Skeletal muscle tissue (tissue), 4 donors: ENCODE measurements around the gene TICAM2. TPM values are rescaled to one million over a fixed set of nuclear protein-coding genes. Genes with fewer than 3 reads are reported as not detected.

ENCODE experiments used
- H3K27ac ChIP-seq: one replicate; pipeline ENCODE4 v1.7.0; 2013; ENCODE audit warnings: mild to moderate bottlenecking, low read depth, low read length, inconsistent platforms
- H3K27me3 ChIP-seq, 3 donors: one replicate each; pipeline ENCODE4 v1.7.0; 2013; ENCODE audit warnings: low read length in 3 of 3; ENCODE audit not compliant: control insufficient read depth in 3 of 3, insufficient read depth in 3 of 3
- H3K36me3 ChIP-seq, 3 donors: one replicate each; pipeline ENCODE4 v1.7.0; 2013; ENCODE audit warnings: low read length in 3 of 3; ENCODE audit not compliant: control insufficient read depth in 3 of 3, insufficient read depth in 3 of 3
- H3K4me1 ChIP-seq, 3 donors: one replicate each; pipeline ENCODE4 v1.7.0; 2013; ENCODE audit warnings: low read length in 3 of 3, mild to moderate bottlenecking in 3 of 3; ENCODE audit not compliant: control insufficient read depth in 3 of 3, insufficient read depth in 3 of 3
- H3K4me3 ChIP-seq, 3 donors: one replicate each; pipeline ENCODE4 v1.7.0; 2013; ENCODE audit warnings: low read length in 3 of 3
- H3K9ac ChIP-seq, 3 donors: one replicate each; pipeline ENCODE4 v1.7.0; 2013; ENCODE audit warnings: low read length in 3 of 3, mild to moderate bottlenecking in 3 of 3, moderate library complexity in 2 of 3, low read depth in 1 of 3
- H3K9me3 ChIP-seq, 3 donors: one replicate each; pipeline ENCODE4 v1.7.0; 2013; ENCODE audit warnings: low read length in 3 of 3; ENCODE audit not compliant: control insufficient read depth in 3 of 3
- total RNA-seq: library from RNA; depleted of rRNA; stranded (reverse); fragments of >200 nt; gene quantifications from one replicate; pipeline ENCODE4 v1.2.3, GENCODE V29; 2014
- donor health status: Osteomylitis.

The TICAM2 gene
- total RNA-seq, 1 donor from 2014 or later, result 2.6 TPM

GRCh38 chr5:115634343-115635132 is 32.3 kb upstream of the TICAM2 start:
- H3K4me3 ChIP-seq, result peak overlapping the region; percentile 58 to 78 (median 60)

GRCh38 chr5:115629903-115630302 is 27.6 kb upstream of the TICAM2 start:
- Histone ChIP-seq H3K36me3 (no peaks in the 10 kb centered on the region), H3K27me3 (no peaks in the 10 kb centered on the region)

More at GRCh38 chr5:115634343-115635132, 32.3 kb upstream of the TICAM2 start:
- Histone ChIP-seq H3K9me3 (no peaks in the 10 kb centered on the region), H3K36me3 (no peaks in the 10 kb centered on the region), H3K9ac (peak overlapping the region; percentile 46 to 80 (median 66)), H3K27ac (peak overlapping the region; percentile 23), H3K27me3 (no peaks in the 10 kb centered on the region), H3K4me1 (peaks cover 0 to 5% (median 0%) of the 10 kb centered on the region in 3 donors)

GRCh38 chr5:115627295-115627865 is 25.1 kb upstream of the TICAM2 start:
- Histone ChIP-seq H3K36me3 (no peaks in the 10 kb centered on the region), H3K9ac (no peak overlapping the region), H3K4me1 (peaks cover 19 to 28% (median 21%) of the 10 kb centered on the region in 3 donors), H3K27me3 (no peaks in the 10 kb centered on the region), H3K9me3 (no peaks in the 10 kb centered on the region), H3K27ac (no peak overlapping the region), H3K4me3 (no peak overlapping the region)

More at GRCh38 chr5:115629903-115630302, 27.6 kb upstream of the TICAM2 start:
- H3K27ac ChIP-seq, result no peak overlapping the region
- H3K9ac ChIP-seq, result no peak overlapping the region
- no peaks in the 10 kb centered on the region for H3K9me3 ChIP-seq
- H3K4me1 ChIP-seq, result peaks cover 4 to 7% (median 6%) of the 10 kb centered on the region in 3 donors
- no peak overlapping the region for H3K4me3 ChIP-seq

GRCh38 chr5:115626445-115626823 is 24.2 kb upstream of the TICAM2 start:
- H3K36me3 ChIP-seq, result peaks cover 0 to 2% (median 0%) of the 10 kb centered on the region in 3 donors
- H3K27ac ChIP-seq, result peak overlapping the region; percentile 94
- H3K4me1 ChIP-seq, result peaks cover 22 to 32% (median 24%) of the 10 kb centered on the region in 3 donors
- H3K4me3 ChIP-seq, result peak overlapping the region; percentile 88 to 91 (median 90)
- H3K9me3 ChIP-seq, result no peaks in the 10 kb centered on the region
- H3K9ac ChIP-seq, result peak overlapping the region; percentile 64 to 94 (median 85)
- no peaks in the 10 kb centered on the region for H3K27me3 ChIP-seq

GRCh38 chr5:115625579-115626444 is 23.5 kb upstream of the TICAM2 start, which contains the start of gene TMED7:
Gene TMED7, minus strand, starts transcription at chr5:115626036. Its CDS starts 244 bp downstream, at chr5:115625792.
- H3K36me3 ChIP-seq, result peaks cover 0 to 2% (median 0%) of the 10 kb centered on the region in 3 donors
- H3K27ac ChIP-seq, result peak within 1 kb of the TSS; percentile 94
- peaks cover 22 to 32% (median 24%) of the 10 kb centered on the region in 3 donors for H3K4me1 ChIP-seq
- H3K4me3 ChIP-seq, result peak within 1 kb of the TSS; percentile 89 to 91 (median 90)
- H3K9me3 ChIP-seq, result no peaks in the 10 kb centered on the region
- H3K9ac ChIP-seq, result peak within 1 kb of the TSS; percentile 91 to 97 (median 94)
- no peaks in the 10 kb centered on the region for H3K27me3 ChIP-seq

GRCh38 chr5:115624994-115625393 is 22.7 kb upstream of the TICAM2 start:
- Histone ChIP-seq H3K9ac (peak overlapping the region; percentile 91 to 97 (median 94)), H3K36me3 (peaks cover 0 to 4% (median 0%) of the 10 kb centered on the region in 3 donors), H3K4me3 (peak overlapping the region; percentile 89 to 91 (median 90)), H3K4me1 (peaks cover 22 to 32% (median 24%) of the 10 kb centered on the region in 3 donors), H3K9me3 (no peaks in the 10 kb centered on the region), H3K27ac (peak overlapping the region; percentile 94), H3K27me3 (no peaks in the 10 kb centered on the region)

- H3K4me1 ChIP-seq, result peaks cover 22 to 32% (median 24%) of the 10 kb centered on the region in 3 donors
- peaks cover 0 to 11% (median 9%) of the 10 kb centered on the region in 3 donors for H3K36me3 ChIP-seq
- H3K9me3 ChIP-seq, result no peaks in the 10 kb centered on the region
- no peak overlapping the region for H3K27ac ChIP-seq
- H3K27me3 ChIP-seq, result no peaks in the 10 kb centered on the region
- H3K4me3 ChIP-seq, result peak overlapping the region in 2 of 3 donors; percentile 4 to 15
- H3K9ac ChIP-seq, result peak overlapping the region in 2 of 3 donors; percentile 40 to 97
Measured at GRCh38 chr5:115623658-115624057, 21.4 kb upstream of the TICAM2 start.

- H3K36me3 ChIP-seq, result peaks cover 0 to 18% (median 17%) of the 10 kb centered on the region in 3 donors
- no peak overlapping the region for H3K9ac ChIP-seq
- H3K9me3 ChIP-seq, result no peaks in the 10 kb centered on the region
- no peaks in the 10 kb centered on the region for H3K27me3 ChIP-seq
- no peak overlapping the region for H3K4me3 ChIP-seq
- peaks cover 22 to 32% (median 22%) of the 10 kb centered on the region in 3 donors for H3K4me1 ChIP-seq
- H3K27ac ChIP-seq, result no peak overlapping the region
Measured at GRCh38 chr5:115621365-115621900, 19.2 kb upstream of the TICAM2 start.

GRCh38 chr5:115616892-115617291 is 14.6 kb upstream of the TICAM2 start:
- no peak overlapping the region for H3K9ac ChIP-seq
- H3K27ac ChIP-seq, result no peak overlapping the region

More at GRCh38 chr5:115616892-115617291, 14.6 kb upstream of the TICAM2 start:
- Histone ChIP-seq H3K9me3 (no peaks in the 10 kb centered on the region), H3K4me3 (no peak overlapping the region), H3K27me3 (no peaks in the 10 kb centered on the region), H3K4me1 (no peaks in the 10 kb centered on the region), H3K36me3 (peaks cover 0 to 34% (median 25%) of the 10 kb centered on the region in 3 donors)
